IMR-90 (cell line): Measurements from ENCODE around the gene ARAP2. TPM values are rescaled to one million over a fixed set of nuclear protein-coding genes. Genes with fewer than 3 reads are reported as not detected.

Experiments
- ATAC-seq: fragments of 200-7000 bp; cut with Tn5 transposase; 2 replicates; pipeline ENCODE4 v1.9.1; 2020; ENCODE audit warnings: low read depth, mild to moderate bottlenecking, moderate library complexity
- BruUV-seq: library from RNA; stranded (reverse); fragments of 400-500 nt; replicated peaks from 2 replicates; lab custom pipeline; 2021; lab: Mats Ljungman, UMichigan
- CTCF ChIA-PET: fragments of 300-600 bp; formaldehyde crosslinking; extraction: SDS; loops from one replicate; lab custom pipeline; 2021; ENCODE audit warnings: antibody characterized with exemption; lab: Yijun Ruan, JAX
- POLR2A ChIA-PET: fragments of 300-600 bp; sonication (Branson Sonifier 250); formaldehyde crosslinking; loops from one replicate; lab custom pipeline; 2022; ENCODE audit warnings: antibody characterized with exemption; ENCODE audit not compliant: unreplicated experiment; lab: Charles Lee
- DNase-seq: peaks from one replicate; pipeline ENCODE4 v3.0.0; 2013
- H2AFZ ChIP-seq: replicated peaks from 2 replicates; pipeline ENCODE3; 2013; ENCODE audit warnings: low read length, mild to moderate bottlenecking; ENCODE audit not compliant: poor library complexity
- H2AK5ac ChIP-seq: 2 replicates; pipeline ENCODE4 v1.6.1; 2013; ENCODE audit warnings: low read depth, low read length, inconsistent platforms
- H2AK9ac ChIP-seq: replicated peaks from 2 replicates; pipeline ENCODE3; 2013; ENCODE audit warnings: mild to moderate bottlenecking, low read depth, low read length, moderate library complexity; ENCODE audit not compliant: poor library complexity
- H2BK120ac ChIP-seq: 2 replicates; pipeline ENCODE4 v1.6.1; 2013; ENCODE audit warnings: low read depth, low read length, inconsistent platforms
- H2BK15ac ChIP-seq: 3 replicates; pipeline ENCODE4 v1.6.1; 2013; ENCODE audit warnings: low read depth, low read length, inconsistent platforms
- H2BK20ac ChIP-seq: 2 replicates; pipeline ENCODE4 v1.6.1; 2013; ENCODE audit warnings: low read depth, mild to moderate bottlenecking, inconsistent platforms, low read length, moderate library complexity
- H2BK5ac ChIP-seq: 2 replicates; pipeline ENCODE4 v1.6.1; 2013; ENCODE audit warnings: mild to moderate bottlenecking, low read depth, low read length, inconsistent platforms; ENCODE audit not compliant: poor library complexity, severe bottlenecking
- H3K14ac ChIP-seq: replicated peaks from 2 replicates; pipeline ENCODE4 v1.6.1; 2013; ENCODE audit warnings: low read depth, low read length, inconsistent platforms
- H3K18ac ChIP-seq: 2 replicates; pipeline ENCODE4 v1.6.1; 2013; ENCODE audit warnings: low read depth, low read length, control low read depth
- H3K23ac ChIP-seq: 2 replicates; pipeline ENCODE4 v1.6.1; 2013; ENCODE audit warnings: low read depth, low read length, inconsistent platforms
- H3K27ac ChIP-seq: 2 replicates; pipeline ENCODE4 v1.5.1; 2013; ENCODE audit warnings: mild to moderate bottlenecking, control low read depth, low read length; ENCODE audit not compliant: insufficient read depth
- H3K27me3 ChIP-seq: 2 replicates; pipeline ENCODE4 v1.6.1; 2013; ENCODE audit warnings: low read length; ENCODE audit not compliant: control insufficient read depth, insufficient read depth
- H3K36me3 ChIP-seq: 2 replicates; pipeline ENCODE4 v1.6.1; 2013; ENCODE audit warnings: low read length, mixed read lengths; ENCODE audit not compliant: control insufficient read depth, insufficient read depth
- H3K4ac ChIP-seq: 2 replicates; pipeline ENCODE4 v1.6.1; 2013; ENCODE audit warnings: low read depth, low read length, inconsistent platforms
- H3K4me1 ChIP-seq: 2 replicates; pipeline ENCODE4 v1.6.1; 2013; ENCODE audit warnings: low read length, mixed read lengths; ENCODE audit not compliant: control insufficient read depth, insufficient read depth
- H3K4me2 ChIP-seq: 2 replicates; pipeline ENCODE4 v1.6.1; 2013; ENCODE audit warnings: low read depth, mild to moderate bottlenecking, control low read depth, low read length, moderate library complexity
- H3K4me3 ChIP-seq: 2 replicates; pipeline ENCODE4 v1.5.1; 2013; ENCODE audit warnings: low read depth, mild to moderate bottlenecking, control low read depth, low read length, moderate library complexity; ENCODE audit not compliant: insufficient read depth
- H3K56ac ChIP-seq: 2 replicates; pipeline ENCODE4 v1.6.1; 2013; ENCODE audit warnings: low read length, inconsistent platforms; ENCODE audit not compliant: insufficient read depth; ENCODE audit errors: extremely low read depth
- H3K79me1 ChIP-seq, 2 experiments: 2 replicates each; pipeline ENCODE4 v1.6.1; 2013; ENCODE audit warnings: low read length in 2 of 2, inconsistent platforms in 1 of 2, low read depth in 1 of 2
- H3K9ac ChIP-seq: 2 replicates; pipeline ENCODE4 v1.6.1; 2013; ENCODE audit warnings: low read depth, low read length, control low read depth
- H3K9me1 ChIP-seq: 2 replicates; pipeline ENCODE4 v1.6.1; 2013; ENCODE audit warnings: low read length, inconsistent platforms; ENCODE audit not compliant: insufficient read depth
- H3K9me3 ChIP-seq: 2 replicates; pipeline ENCODE4 v1.6.1; 2013; ENCODE audit warnings: low read length; ENCODE audit not compliant: control insufficient read depth, insufficient read depth
- H4K20me1 ChIP-seq: 2 replicates; pipeline ENCODE4 v1.6.1; 2013; ENCODE audit warnings: low read length, inconsistent platforms; ENCODE audit not compliant: insufficient read depth
- H4K5ac ChIP-seq: 2 replicates; pipeline ENCODE4 v1.6.1; 2013; ENCODE audit warnings: mild to moderate bottlenecking, low read depth, low read length, control low read depth
- H4K8ac ChIP-seq, 2 experiments: 2 replicates each; pipeline ENCODE4 v1.6.1; 2013; ENCODE audit warnings: low read depth in 2 of 2, low read length in 2 of 2, control low read depth in 1 of 2, inconsistent platforms in 1 of 2
- H4K91ac ChIP-seq: 2 replicates; pipeline ENCODE4 v1.6.1; 2013; ENCODE audit warnings: low read depth, low read length, inconsistent platforms; ENCODE audit not compliant: insufficient read depth
- BHLHE40 ChIP-seq: fragments of 150-350 bp; IDR thresholded peaks from 2 replicates; pipeline ENCODE4 v1.6.1; 2016; ENCODE audit warnings: mild to moderate bottlenecking, low read depth, low read length
- CEBPB ChIP-seq: IDR thresholded peaks from 2 replicates; pipeline ENCODE4 v1.6.1; 2012; ENCODE audit warnings: low read depth, low read length, improper control_type of control experiment
- MXI1 ChIP-seq: IDR thresholded peaks from 2 replicates; pipeline ENCODE4 v1.6.1; 2012; ENCODE audit warnings: low read depth, mild to moderate bottlenecking, low read length, moderate library complexity, borderline replicate concordance
- NFE2L2 ChIP-seq: fragments of 150-350 bp; IDR thresholded peaks from 2 replicates; pipeline ENCODE4 v1.6.1; 2016; ENCODE audit warnings: low read depth, mild to moderate bottlenecking, low read length
- RCOR1 ChIP-seq: IDR thresholded peaks from 2 replicates; pipeline ENCODE4 v1.6.1; 2012; ENCODE audit warnings: mild to moderate bottlenecking, low read length, improper control_type of control experiment; ENCODE audit not compliant: insufficient replicate concordance
- RFX5 ChIP-seq: IDR thresholded peaks from 2 replicates; pipeline ENCODE4 v1.8.0; 2012; ENCODE audit warnings: low read depth, mild to moderate bottlenecking, low read length, moderate library complexity
- WGBS, 2 experiments: methylation state at CpG; one replicate each; pipeline versions ENCODE4 v1.1.5 to v1.1.7; 2013; ENCODE audit warnings: missing lambda C conversion rate in 2 of 2; ENCODE audit not compliant: insufficient read length in 1 of 2; ENCODE audit errors: extremely low coverage in 2 of 2; 5-methylcytosine and 5-hydroxymethylcytosine counted together
- dilution Hi-C: fragments of 300-500 bp; cut with HindIII; formaldehyde crosslinking; loops from one replicate; pipeline ENCODE4 v1.14.3; 2018; ENCODE audit warnings: low sequenced_read_pairs; ENCODE audit not compliant: unreplicated experiment
- in situ Hi-C: fragments of 300-500 bp; cut with MboI; formaldehyde crosslinking; loops from 3 replicates; pipeline ENCODE4 v1.14.3; 2019; ENCODE audit warnings: low sequenced_read_pairs, inconsistent platforms, mixed read lengths
- intact Hi-C: fragments of 100-400 bp; cut with micrococcal nuclease; formaldehyde crosslinking; loops from 2 replicates; pipeline ENCODE4 v1.10.0; 2022
- polyA plus RNA-seq, 3 experiments: library from polyadenylated mRNA; depleted of rRNA; stranded (reverse); fragments of >200 nt; gene quantifications; 2 replicates each; pipeline ENCODE4 v1.2.3, GENCODE V29; 2012; ENCODE audit warnings: low replicate concordance in 1 of 3
- total RNA-seq: library from RNA; depleted of rRNA; stranded (reverse); fragments of >200 nt; gene quantifications from 2 replicates; pipeline ENCODE4 v1.2.3, GENCODE V29; 2012

ARAP2 gene
- total and polyA plus RNA-seq, 2 of the 4 experiments (the other 2 are of a cell fraction): 0.32 to 1.8 TPM

GRCh38 chr4:36227913-36228312 is 16.4 kb downstream of the ARAP2 start:
- in situ Hi-C loops: no loop called here
- Histone ChIP-seq H3K9me1 (no peaks in the 10 kb centered on the region), H3K23ac (no peak overlapping the region), H2AK5ac (no peak overlapping the region), H3K27me3 (no peaks in the 10 kb centered on the region), H2AFZ (no peak overlapping the region), H3K18ac (no peak overlapping the region), H2BK15ac (no peak overlapping the region), H2AK9ac (no peak overlapping the region), H4K8ac (no peak overlapping the region), H3K56ac (no peak overlapping the region), H3K36me3 (no peaks in the 10 kb centered on the region), H4K91ac (no peak overlapping the region), H4K20me1 (no peaks in the 10 kb centered on the region), H4K5ac (no peak overlapping the region), H2BK120ac (no peak overlapping the region), H3K4me3 (no peak overlapping the region), H3K9ac (no peak overlapping the region), H3K4me2 (no peak overlapping the region), H3K14ac (no peak overlapping the region), H2BK20ac (no peak overlapping the region), H3K4me1 (no peaks in the 10 kb centered on the region), H3K27ac (no peak overlapping the region), H3K79me1 (no peaks in the 10 kb centered on the region), H3K9me3 (no peaks in the 10 kb centered on the region), H3K4ac (no peak overlapping the region), H2BK5ac (no peak overlapping the region)
- BruUV-seq: no TSS peak
- TF ChIP-seq CEBPB: no peak
- no peak for TF ChIP-seq NFE2L2
- no peak for TF ChIP-seq RCOR1
- no peak for TF ChIP-seq BHLHE40
- TF ChIP-seq RFX5: no peak
- TF ChIP-seq MXI1: no peak
- ChIA-PET CTCF (no interaction called here), POLR2A (no interaction called here)
- no CpG with 5 or more reads among the region's 5 CpGs for WGBS, 2 experiments
- ATAC-seq: no peak
- no peak for DNase-seq
- intact Hi-C loops: no loop called here
- dilution Hi-C loops: no loop called here
